H1 (cell line): ENCODE results near the gene PDE1C. TPM values are rescaled to one million over a fixed set of nuclear protein-coding genes. Genes with fewer than 3 reads are reported as not detected.

ENCODE experiments used
- CTCF ChIA-PET: fragments of 300-600 bp; sonication (Branson Sonifier 250); formaldehyde crosslinking; loops from one replicate; lab custom pipeline; 2021; ENCODE audit not compliant: partially characterized antibody; lab: Charles Lee
- POLR2A ChIA-PET: fragments of 300-600 bp; sonication (Branson Sonifier 250); formaldehyde crosslinking; loops from one replicate; lab custom pipeline; 2021; ENCODE audit warnings: inconsistent platforms; ENCODE audit not compliant: partially characterized antibody; lab: Charles Lee
- DNase-seq, 2 experiments: peaks; one replicate each; pipeline versions ENCODE4 v3.0.0 to v3.0.0-alpha.2; 2010 to 2022; ENCODE audit warnings: low spot score in 2 of 2, low read depth in 1 of 2, mixed read lengths in 1 of 2
- FAIRE-seq: peaks from 2 replicates; lab custom pipeline; 2011; peaks lifted over from hg19 to GRCh38; lab: Jason Lieb, UNC
- H2AFZ ChIP-seq: 2 replicates; pipeline ENCODE4 v1.8.1; 2012; ENCODE audit warnings: low read length, inconsistent platforms
- H2AK5ac ChIP-seq: 2 replicates; pipeline ENCODE4 v1.6.1; 2013; ENCODE audit warnings: low read depth, low read length
- H2BK120ac ChIP-seq: replicated peaks from 2 replicates; pipeline ENCODE3; 2013; ENCODE audit warnings: low read depth, low read length, inconsistent platforms
- H2BK12ac ChIP-seq: 2 replicates; pipeline ENCODE4 v1.6.1; 2013; ENCODE audit warnings: low read depth, low read length
- H2BK15ac ChIP-seq: 2 replicates; pipeline ENCODE4 v1.6.1; 2013; ENCODE audit warnings: low read length
- H2BK20ac ChIP-seq: 2 replicates; pipeline ENCODE4 v1.6.1; 2013; ENCODE audit warnings: low read length
- H2BK5ac ChIP-seq: 2 replicates; pipeline ENCODE4 v1.6.1; 2013; ENCODE audit warnings: low read depth, low read length
- H3K14ac ChIP-seq: 2 replicates; pipeline ENCODE4 v1.6.1; 2013; ENCODE audit warnings: inconsistent platforms; ENCODE audit not compliant: insufficient read length
- H3K18ac ChIP-seq: 2 replicates; pipeline ENCODE4 v1.6.1; 2013; ENCODE audit warnings: low read length; ENCODE audit errors: extremely low read depth
- H3K23ac ChIP-seq: 2 replicates; pipeline ENCODE4 v1.6.1; 2013; ENCODE audit warnings: inconsistent platforms; ENCODE audit not compliant: insufficient read length
- H3K23me2 ChIP-seq: 2 replicates; pipeline ENCODE4 v1.6.1; 2013; ENCODE audit warnings: low read depth, low read length
- H3K27ac ChIP-seq: 2 replicates; pipeline ENCODE4 v1.6.1; 2011; ENCODE audit warnings: low read depth, low read length, inconsistent platforms
- H3K27me3 ChIP-seq, 4 experiments: replicated peaks in 1 of 4; 1 replicate in 1 of 4; 2 replicates in 3 of 4; pipeline versions ENCODE4 v1.6.1 to v1.8.1; 2011 to 2013; ENCODE audit warnings: low read length in 3 of 4, mild to moderate bottlenecking in 3 of 4, inconsistent platforms in 2 of 4, mixed read lengths in 2 of 4, moderate library complexity in 1 of 4; ENCODE audit not compliant: control insufficient read depth in 3 of 4, insufficient read depth in 3 of 4; ENCODE audit errors: extremely low read depth in 1 of 4
- H3K36me3 ChIP-seq, 4 experiments: 2 replicates each; pipeline versions ENCODE4 v1.6.1 to v1.8.1; 2011 to 2013; ENCODE audit warnings: mild to moderate bottlenecking in 4 of 4, low read length in 3 of 4, moderate library complexity in 2 of 4, control low read depth in 1 of 4, inconsistent platforms in 1 of 4; ENCODE audit not compliant: insufficient read depth in 4 of 4, control insufficient read depth in 2 of 4
- H3K4ac ChIP-seq: replicated peaks from 2 replicates; pipeline ENCODE3; 2013; ENCODE audit warnings: low read length, low read depth, mixed read lengths, inconsistent platforms; ENCODE audit not compliant: insufficient read length
- H3K4me1 ChIP-seq, 4 experiments: replicated peaks in 1 of 4; 1 replicate in 1 of 4; 2 replicates in 3 of 4; pipeline versions ENCODE4 v1.6.1 to v1.8.1; 2011 to 2013; ENCODE audit warnings: low read length in 3 of 4, inconsistent platforms in 2 of 4, mixed read lengths in 1 of 4; ENCODE audit not compliant: insufficient read depth in 4 of 4, control insufficient read depth in 3 of 4
- H3K4me2 ChIP-seq, 2 experiments: 2 replicates each; pipeline versions ENCODE4 v1.6.1 to v1.8.1; 2011 to 2013; ENCODE audit warnings: low read depth in 2 of 2, low read length in 2 of 2, control low read depth in 1 of 2, inconsistent platforms in 1 of 2, mild to moderate bottlenecking in 1 of 2; ENCODE audit not compliant: insufficient read depth in 1 of 2
- H3K4me3 ChIP-seq, 4 experiments: fragments of 200-600, 300-600 bp in 1 of 4; sonication (generic), shearing (Covaris generic), sonication (Bioruptor Twin) in 1 of 4; 2 replicates each; pipeline versions ENCODE4 v1.5.1 to v1.8.1; 2011 to 2016; ENCODE audit warnings: low read length in 4 of 4, low read depth in 3 of 4, control low read depth in 2 of 4, inconsistent platforms in 2 of 4, mild to moderate bottlenecking in 2 of 4, mixed read lengths in 1 of 4, moderate library complexity in 1 of 4; ENCODE audit not compliant: insufficient read depth in 2 of 4; ENCODE audit errors: extremely low read depth in 1 of 4
- H3K56ac ChIP-seq: replicated peaks from 2 replicates; pipeline ENCODE3; 2013; ENCODE audit warnings: low read depth, mild to moderate bottlenecking, mixed read lengths, low read length, inconsistent platforms; ENCODE audit not compliant: insufficient read length
- H3K79me1 ChIP-seq: 2 replicates; pipeline ENCODE4 v1.6.1; 2013; ENCODE audit warnings: low read depth, low read length, control low read depth
- H3K79me2 ChIP-seq, 2 experiments: 2 replicates each; pipeline versions ENCODE4 v1.6.1 to v1.8.1; 2012 to 2013; ENCODE audit warnings: low read length in 2 of 2, mild to moderate bottlenecking in 2 of 2, inconsistent platforms in 1 of 2; ENCODE audit not compliant: insufficient read depth in 2 of 2, control insufficient read depth in 1 of 2
- H3K9ac ChIP-seq, 4 experiments: replicated peaks in 1 of 4; 1 replicate in 1 of 4; 2 replicates in 3 of 4; pipeline versions ENCODE4 v1.6.1 to v1.8.1; 2011 to 2013; ENCODE audit warnings: low read depth in 3 of 4, low read length in 3 of 4, control low read depth in 2 of 4, mild to moderate bottlenecking in 2 of 4, moderate library complexity in 2 of 4, inconsistent platforms in 1 of 4; ENCODE audit errors: extremely low read depth in 1 of 4
- H3K9me3 ChIP-seq, 2 experiments: 2 replicates each; pipeline versions ENCODE4 v1.6.1 to v1.8.1; 2012 to 2013; ENCODE audit warnings: mild to moderate bottlenecking in 2 of 2, moderate library complexity in 2 of 2, control low read depth in 1 of 2, inconsistent platforms in 1 of 2, low read depth in 1 of 2, low read length in 1 of 2, mixed read lengths in 1 of 2; ENCODE audit not compliant: insufficient read depth in 2 of 2
- H4K20me1 ChIP-seq, 2 experiments: replicated peaks in 1 of 2; 2 replicates each; pipeline versions ENCODE3 to v1.8.1; 2011 to 2013; ENCODE audit warnings: inconsistent platforms in 2 of 2, low read length in 2 of 2, mild to moderate bottlenecking in 1 of 2; ENCODE audit not compliant: insufficient read depth in 2 of 2, control insufficient read depth in 1 of 2
- H4K5ac ChIP-seq: 2 replicates; pipeline ENCODE4 v1.6.1; 2013; ENCODE audit warnings: low read length, low read depth, mixed read lengths, inconsistent platforms; ENCODE audit not compliant: insufficient read length
- H4K8ac ChIP-seq: 2 replicates; pipeline ENCODE4 v1.8.0; 2013; ENCODE audit warnings: mild to moderate bottlenecking, moderate library complexity, low read length, inconsistent platforms; ENCODE audit not compliant: insufficient read depth; ENCODE audit errors: extremely low read depth
- H4K91ac ChIP-seq: replicated peaks from 2 replicates; pipeline ENCODE3; 2013; ENCODE audit warnings: low read length, mixed read lengths, inconsistent platforms; ENCODE audit not compliant: insufficient read length
- NRF1 ChIP-seq: IDR thresholded peaks from 2 replicates; pipeline ENCODE4 v1.6.1; 2011; ENCODE audit warnings: mild to moderate bottlenecking, low read depth, low read length, improper control_type of control experiment
- SP4 ChIP-seq: IDR thresholded peaks from 2 replicates; pipeline ENCODE4 v1.6.1; 2012; ENCODE audit warnings: low read length, inconsistent platforms
- WGBS, 2 experiments: shearing (Covaris generic) in 1 of 2; methylation state at CpG; one replicate each; pipeline versions ENCODE4 v1.1.6 to v1.1.7; 2013 to 2015; ENCODE audit warnings: low lambda C conversion rate in 2 of 2, mixed read lengths in 2 of 2, inconsistent platforms in 1 of 2, low coverage in 1 of 2, missing lambda C conversion rate in 1 of 2; ENCODE audit not compliant: insufficient replicate concordance in 2 of 2, insufficient coverage in 1 of 2, insufficient read length in 1 of 2; ENCODE audit errors: extremely low coverage in 1 of 2, missing lambda C conversion rate in 1 of 2; 5-methylcytosine and 5-hydroxymethylcytosine counted together
- polyA plus RNA-seq, 7 experiments: library from polyadenylated mRNA; depleted of rRNA in 3 of 7; stranded (reverse) in 5 of 7; unstranded in 2 of 7; fragments of >200 nt in 5 of 7; fragments of 200-250 nt in 2 of 7; gene quantifications; 1 replicate in 5 of 7; 2 replicates in 1 of 7; 4 replicates in 1 of 7; pipeline versions ENCODE4 v1.2.1 to v1.2.3, GENCODE V29; 2011 to 2013; ENCODE audit warnings: missing spikeins in 2 of 7, mixed read lengths in 2 of 7
- total RNA-seq: library from RNA; stranded (reverse); fragmentation: NEBNext Ultra II Directional; extraction: Animal tissue kit (Norgen Biotek cat#: 25700); gene quantifications from 2 replicates; pipeline ENCODE4 v1.2.1, GENCODE V29; 2021

The PDE1C gene
- total and polyA plus RNA-seq, 2 of the 8 experiments (the other 6 are each of a cell fraction or from before 2014, with no cell fraction given), result 0.11 to 1.1 TPM

DNA sequence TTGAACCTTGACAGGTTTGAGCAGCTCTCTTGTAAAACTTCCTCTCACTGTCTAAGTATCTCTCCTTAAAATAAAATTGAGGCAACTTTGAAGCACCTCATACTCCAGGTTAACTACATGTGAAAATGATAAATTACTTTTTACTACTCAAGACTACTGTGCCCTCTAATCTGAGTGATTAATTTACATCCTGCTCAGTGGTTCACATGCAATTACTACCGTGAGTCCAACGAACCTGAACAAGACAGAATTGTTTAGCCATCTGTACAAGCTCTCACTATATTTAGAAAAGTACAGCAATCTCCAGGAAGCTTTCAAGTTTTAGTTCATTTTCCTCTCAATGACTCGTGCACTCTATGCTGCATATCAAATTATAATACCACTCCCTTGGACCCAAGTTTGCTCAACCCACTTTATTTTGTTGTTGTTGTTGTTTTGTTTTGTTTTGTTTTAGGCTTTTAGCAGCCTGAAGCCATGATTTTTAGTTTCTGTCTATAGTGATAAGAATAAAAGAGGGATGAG is 21.2 kb downstream of the PDE1C start:
- H2BK20ac ChIP-seq, result no peak overlapping the region
- no peak overlapping the region for H3K4me2 ChIP-seq
- H3K36me3 ChIP-seq, result no peaks in the 10 kb centered on the region
- no peak overlapping the region for H3K4me3 ChIP-seq
- no peak overlapping the region for H2BK12ac ChIP-seq
- H2BK120ac ChIP-seq, result no peak overlapping the region
- POLR2A ChIA-PET, result no interaction called here
- H3K9ac ChIP-seq, result no peak overlapping the region
- no peak overlapping the region for H3K23ac ChIP-seq
- no peak overlapping the region for H2AK5ac ChIP-seq
- no peak overlapping the region for H2AFZ ChIP-seq
- no peaks in the 10 kb centered on the region for H3K23me2 ChIP-seq
- 82% methylated on average over 3 of the region's 3 CpGs; no CpG with 5 or more reads in 1 of the 2 experiments for WGBS, 2 experiments
- H3K56ac ChIP-seq, result no peak overlapping the region
- no peak overlapping the region for H2BK5ac ChIP-seq
- FAIRE-seq, result no peak
- H4K91ac ChIP-seq, result no peak overlapping the region
- no peak overlapping the region for H4K8ac ChIP-seq
- TF ChIP-seq SP4, result no peak
- TF ChIP-seq NRF1, result no peak
- no peaks in the 10 kb centered on the region for H3K79me2 ChIP-seq
- no peak for DNase-seq
- no peak overlapping the region for H3K14ac ChIP-seq
- CTCF ChIA-PET, result interaction anchor here (1.3 kb wide), 1 partner anchor 21 kb away, joined by 3 read pairs; the partner anchor contains the start of gene PDE1C
- H3K9me3 ChIP-seq, result no peaks in the 10 kb centered on the region; a peak in 2 of 4 replicates
- no peaks in the 10 kb centered on the region for H4K20me1 ChIP-seq
- H3K4me1 ChIP-seq, result peaks cover 0 to 6% (median 0%) of the 10 kb centered on the region in 4 experiments; a peak in 3 of 7 replicates
- no peak overlapping the region for H4K5ac ChIP-seq
- no peak overlapping the region for H3K18ac ChIP-seq
- H3K4ac ChIP-seq, result no peak overlapping the region
- H3K27me3 ChIP-seq, result peaks cover 0 to 1% (median 0%) of the 10 kb centered on the region in 4 experiments; a peak in 1 of 7 replicates
- no peak overlapping the region for H2BK15ac ChIP-seq
- H3K79me1 ChIP-seq, result no peaks in the 10 kb centered on the region
- H3K27ac ChIP-seq, result no peak overlapping the region
